ENCODE data around the gene UNC13C.

Gene UNC13C

DNA sequence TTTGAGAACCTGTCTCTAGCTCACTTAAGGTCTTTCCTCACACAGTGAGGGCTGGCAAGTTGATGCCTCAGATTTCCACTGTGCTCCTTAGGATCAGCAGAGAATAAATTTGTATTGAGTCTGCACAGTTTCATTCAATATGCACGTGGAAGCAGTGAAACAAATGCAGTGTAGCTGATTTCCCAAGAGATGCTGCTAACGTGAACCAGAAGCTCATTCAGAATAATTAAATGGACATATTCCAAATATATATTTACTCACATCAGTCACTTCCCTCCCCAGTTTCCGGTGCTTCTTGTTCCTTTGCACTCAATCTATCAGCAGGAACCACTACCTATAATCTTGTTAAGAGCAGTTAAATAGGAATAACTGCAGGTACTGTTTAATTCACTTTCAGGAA is 86.1 kb downstream of the UNC13C start:
- H3K36me3 ChIP-seq (ENCODE audit: control insufficient read depth, insufficient read depth, low read length) = no peaks in the 10 kb centered on the region
- H3K27ac ChIP-seq (ENCODE audit: low read length) = no peak overlapping the region
- no CpG with 5 or more reads among the region's 3 CpGs for WGBS (ENCODE audit: insufficient coverage, insufficient read length)
- H3K9me3 ChIP-seq (ENCODE audit: control insufficient read depth, insufficient read depth, low read length) = no peaks in the 10 kb centered on the region
- H3K27me3 ChIP-seq (ENCODE audit: control insufficient read depth, insufficient read depth, low read length) = no peaks in the 10 kb centered on the region
- no peak for DNase-seq (ENCODE audit: low read depth, low spot score)
- H3K4me1 ChIP-seq (ENCODE audit: control insufficient read depth, insufficient read depth, low read length) = no peaks in the 10 kb centered on the region
- no peak overlapping the region for H3K4me3 ChIP-seq (ENCODE audit: low read length)

- Histone ChIP-seq H3K4me1 (ENCODE audit: control insufficient read depth, insufficient read depth, low read length) (no peaks in the 10 kb centered on the region), H3K27me3 (ENCODE audit: control insufficient read depth, insufficient read depth, low read length) (no peaks in the 10 kb centered on the region), H3K27ac (ENCODE audit: low read length) (no peak overlapping the region), H3K36me3 (ENCODE audit: control insufficient read depth, insufficient read depth, low read length) (no peaks in the 10 kb centered on the region), H3K9me3 (ENCODE audit: control insufficient read depth, insufficient read depth, low read length) (no peaks in the 10 kb centered on the region), H3K4me3 (ENCODE audit: low read length) (no peak overlapping the region)
- DNase-seq (ENCODE audit: low read depth, low spot score) = no peak
- WGBS (ENCODE audit: insufficient coverage, insufficient read length) = no CpG with 5 or more reads among the region's 3 CpGs
Observed at GRCh38 chr15:54066403-54066802, 88.2 kb downstream of the UNC13C start.

DNA sequence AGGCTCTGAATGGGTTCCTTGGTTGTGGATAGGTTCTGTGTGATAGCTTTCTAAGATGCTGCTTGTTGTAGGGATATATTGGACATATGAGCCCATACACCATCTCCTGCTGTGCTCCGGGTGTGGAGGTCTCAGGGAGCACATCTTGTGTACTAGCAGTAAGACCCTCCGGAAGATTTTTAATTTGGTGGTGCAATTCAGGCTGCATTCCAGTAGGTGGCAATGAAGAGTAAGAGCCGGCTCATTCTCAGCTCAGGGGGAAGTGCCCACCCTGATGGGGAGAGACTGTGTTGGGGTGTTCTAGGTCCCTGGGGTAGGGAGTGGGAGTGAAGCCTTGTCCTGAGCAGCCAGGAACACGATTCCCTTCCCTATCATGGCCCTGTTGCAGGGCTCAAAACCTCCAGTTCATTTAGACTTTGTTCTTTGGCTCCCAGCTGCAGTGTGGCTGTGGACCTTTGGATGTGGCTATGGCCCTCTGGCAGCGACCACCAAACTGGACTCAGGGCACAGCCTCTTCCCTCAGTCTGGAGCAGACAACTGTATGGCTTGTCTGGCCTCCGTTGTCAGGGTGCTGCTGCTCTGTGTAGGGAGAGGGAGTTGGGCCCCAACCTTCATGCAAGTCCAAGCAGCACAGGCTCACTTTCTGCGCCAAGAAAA is 104.7 kb downstream of the UNC13C start:
- Histone ChIP-seq H3K4me1 (ENCODE audit: control insufficient read depth, insufficient read depth, low read length) (no peaks in the 10 kb centered on the region), H3K27me3 (ENCODE audit: control insufficient read depth, insufficient read depth, low read length) (no peaks in the 10 kb centered on the region), H3K4me3 (ENCODE audit: low read length) (no peak overlapping the region), H3K27ac (ENCODE audit: low read length) (no peak overlapping the region), H3K36me3 (ENCODE audit: control insufficient read depth, insufficient read depth, low read length) (no peaks in the 10 kb centered on the region), H3K9me3 (ENCODE audit: control insufficient read depth, insufficient read depth, low read length) (no peaks in the 10 kb centered on the region)
- no CpG with 5 or more reads among the region's 7 CpGs for WGBS (ENCODE audit: insufficient coverage, insufficient read length)
- DNase-seq (ENCODE audit: low read depth, low spot score) = peak; percentile 18

GRCh38 chr15:54083501-54083900 is 105.3 kb downstream of the UNC13C start:
- no CpG with 5 or more reads among the region's 4 CpGs for WGBS (ENCODE audit: insufficient coverage, insufficient read length)
- Histone ChIP-seq H3K36me3 (ENCODE audit: control insufficient read depth, insufficient read depth, low read length) (no peaks in the 10 kb centered on the region), H3K4me1 (ENCODE audit: control insufficient read depth, insufficient read depth, low read length) (no peaks in the 10 kb centered on the region), H3K27ac (ENCODE audit: low read length) (no peak overlapping the region), H3K4me3 (ENCODE audit: low read length) (no peak overlapping the region), H3K27me3 (ENCODE audit: control insufficient read depth, insufficient read depth, low read length) (no peaks in the 10 kb centered on the region), H3K9me3 (ENCODE audit: control insufficient read depth, insufficient read depth, low read length) (no peaks in the 10 kb centered on the region)
- no peak for DNase-seq (ENCODE audit: low read depth, low spot score)

GRCh38 chr15:54083991-54084390 is 105.8 kb downstream of the UNC13C start:
- no CpG with 5 or more reads among the region's 7 CpGs for WGBS (ENCODE audit: insufficient coverage, insufficient read length)
- Histone ChIP-seq H3K9me3 (ENCODE audit: control insufficient read depth, insufficient read depth, low read length) (no peaks in the 10 kb centered on the region), H3K4me3 (ENCODE audit: low read length) (no peak overlapping the region), H3K27ac (ENCODE audit: low read length) (no peak overlapping the region), H3K27me3 (ENCODE audit: control insufficient read depth, insufficient read depth, low read length) (no peaks in the 10 kb centered on the region), H3K36me3 (ENCODE audit: control insufficient read depth, insufficient read depth, low read length) (no peaks in the 10 kb centered on the region), H3K4me1 (ENCODE audit: control insufficient read depth, insufficient read depth, low read length) (no peaks in the 10 kb centered on the region)
- DNase-seq (ENCODE audit: low read depth, low spot score) = no peak

DNA sequence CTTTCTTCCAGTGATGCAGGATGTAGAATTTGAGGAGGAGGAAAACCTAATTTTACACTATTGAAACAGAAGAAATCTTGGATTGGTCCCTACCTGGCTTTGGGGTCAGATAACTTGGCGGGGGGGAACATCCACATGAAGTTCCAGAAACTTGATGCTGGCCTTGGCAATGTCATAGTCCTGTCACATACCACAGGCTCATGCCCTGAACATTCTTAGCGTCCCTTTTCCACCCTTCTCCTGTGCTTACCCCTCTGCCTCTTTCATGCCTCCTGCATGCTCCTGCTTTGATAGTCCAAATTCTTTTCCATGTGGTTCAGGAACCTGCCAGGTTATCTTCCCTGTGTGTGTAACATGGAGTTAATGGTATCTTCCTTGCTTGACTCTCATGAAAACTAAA is 110.6 kb downstream of the UNC13C start:
- Histone ChIP-seq H3K4me1 (ENCODE audit: control insufficient read depth, insufficient read depth, low read length) (no peaks in the 10 kb centered on the region), H3K9me3 (ENCODE audit: control insufficient read depth, insufficient read depth, low read length) (no peaks in the 10 kb centered on the region), H3K27me3 (ENCODE audit: control insufficient read depth, insufficient read depth, low read length) (no peaks in the 10 kb centered on the region), H3K27ac (ENCODE audit: low read length) (no peak overlapping the region), H3K4me3 (ENCODE audit: low read length) (no peak overlapping the region), H3K36me3 (ENCODE audit: control insufficient read depth, insufficient read depth, low read length) (no peaks in the 10 kb centered on the region)
- WGBS (ENCODE audit: insufficient coverage, insufficient read length) = no CpG with 5 or more reads among the region's 2 CpGs
- DNase-seq (ENCODE audit: low read depth, low spot score) = no peak

DNA sequence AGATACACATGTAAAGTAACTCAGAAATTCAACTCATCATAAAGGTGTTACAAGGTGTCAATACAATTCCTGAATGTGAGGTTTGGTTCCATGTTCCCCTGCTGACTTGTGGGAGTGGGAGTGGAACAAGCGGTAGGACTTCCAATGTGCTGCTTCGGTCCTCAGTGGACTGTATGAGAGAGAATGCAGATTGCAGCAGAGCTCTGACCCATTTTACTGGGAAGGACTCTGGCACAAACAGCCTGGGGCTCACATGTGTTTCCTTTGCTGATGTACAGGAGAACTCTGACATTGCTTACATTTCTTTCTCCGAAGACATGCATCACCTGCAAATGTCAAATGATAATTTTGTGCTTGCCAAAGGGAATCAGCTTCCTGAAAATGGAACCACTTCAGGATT is 111.5 kb downstream of the UNC13C start:
- H3K27ac ChIP-seq (ENCODE audit: low read length) = no peak overlapping the region
- no peak overlapping the region for H3K4me3 ChIP-seq (ENCODE audit: low read length)
- whole genome bisulfite sequencing (ENCODE audit: insufficient coverage, insufficient read length) = no CpG with 5 or more reads among the region's 3 CpGs
- no peaks in the 10 kb centered on the region for H3K36me3 ChIP-seq (ENCODE audit: control insufficient read depth, insufficient read depth, low read length)
- no peaks in the 10 kb centered on the region for H3K27me3 ChIP-seq (ENCODE audit: control insufficient read depth, insufficient read depth, low read length)
- no peaks in the 10 kb centered on the region for H3K4me1 ChIP-seq (ENCODE audit: control insufficient read depth, insufficient read depth, low read length)
- no peaks in the 10 kb centered on the region for H3K9me3 ChIP-seq (ENCODE audit: control insufficient read depth, insufficient read depth, low read length)
- no peak for DNase-seq (ENCODE audit: low read depth, low spot score)

GRCh38 chr15:54091651-54092050 is 113.4 kb downstream of the UNC13C start:
- Histone ChIP-seq H3K9me3 (ENCODE audit: control insufficient read depth, insufficient read depth, low read length) (no peaks in the 10 kb centered on the region), H3K27me3 (ENCODE audit: control insufficient read depth, insufficient read depth, low read length) (no peaks in the 10 kb centered on the region), H3K4me3 (ENCODE audit: low read length) (no peak overlapping the region), H3K36me3 (ENCODE audit: control insufficient read depth, insufficient read depth, low read length) (no peaks in the 10 kb centered on the region), H3K4me1 (ENCODE audit: control insufficient read depth, insufficient read depth, low read length) (no peaks in the 10 kb centered on the region), H3K27ac (ENCODE audit: low read length) (no peak overlapping the region)
- no CpG with 5 or more reads among the region's 2 CpGs for WGBS (ENCODE audit: insufficient coverage, insufficient read length)
- DNase-seq (ENCODE audit: low read depth, low spot score) = no peak

- Histone ChIP-seq H3K4me1 (ENCODE audit: control insufficient read depth, insufficient read depth, low read length) (no peaks in the 10 kb centered on the region), H3K36me3 (ENCODE audit: control insufficient read depth, insufficient read depth, low read length) (no peaks in the 10 kb centered on the region), H3K27ac (ENCODE audit: low read length) (no peak overlapping the region), H3K4me3 (ENCODE audit: low read length) (no peak overlapping the region), H3K27me3 (ENCODE audit: control insufficient read depth, insufficient read depth, low read length) (no peaks in the 10 kb centered on the region), H3K9me3 (ENCODE audit: control insufficient read depth, insufficient read depth, low read length) (no peaks in the 10 kb centered on the region)
- DNase-seq (ENCODE audit: low read depth, low spot score) = no peak
- WGBS (ENCODE audit: insufficient coverage, insufficient read length) = 100% methylated on average over 1 of the region's 1 CpG
Observed at GRCh38 chr15:54094661-54095060, 116.4 kb downstream of the UNC13C start.

- no peak for DNase-seq (ENCODE audit: low read depth, low spot score)
- Histone ChIP-seq H3K36me3 (ENCODE audit: control insufficient read depth, insufficient read depth, low read length) (no peaks in the 10 kb centered on the region), H3K4me3 (ENCODE audit: low read length) (no peak overlapping the region), H3K27ac (ENCODE audit: low read length) (no peak overlapping the region), H3K27me3 (ENCODE audit: control insufficient read depth, insufficient read depth, low read length) (no peaks in the 10 kb centered on the region), H3K4me1 (ENCODE audit: control insufficient read depth, insufficient read depth, low read length) (no peaks in the 10 kb centered on the region), H3K9me3 (ENCODE audit: control insufficient read depth, insufficient read depth, low read length) (no peaks in the 10 kb centered on the region)
Observed at GRCh38 chr15:54097019-54097418, 118.8 kb downstream of the UNC13C start.

GRCh38 chr15:54099010-54099409 is 120.8 kb downstream of the UNC13C start:
- H3K4me1 ChIP-seq (ENCODE audit: control insufficient read depth, insufficient read depth, low read length) = no peaks in the 10 kb centered on the region
- H3K9me3 ChIP-seq (ENCODE audit: control insufficient read depth, insufficient read depth, low read length) = no peaks in the 10 kb centered on the region
- no peak overlapping the region for H3K4me3 ChIP-seq (ENCODE audit: low read length)
- no peaks in the 10 kb centered on the region for H3K27me3 ChIP-seq (ENCODE audit: control insufficient read depth, insufficient read depth, low read length)
- no peaks in the 10 kb centered on the region for H3K36me3 ChIP-seq (ENCODE audit: control insufficient read depth, insufficient read depth, low read length)
- no peak overlapping the region for H3K27ac ChIP-seq (ENCODE audit: low read length)
- no peak for DNase-seq (ENCODE audit: low read depth, low spot score)
- no CpG with 5 or more reads among the region's 1 CpG for WGBS (ENCODE audit: insufficient coverage, insufficient read length)

Data from iPS DF 6.9 (cell line).